Measurements from ENCODE around the gene PTP4A1. TPM values are rescaled to one million over a fixed set of nuclear protein-coding genes. Genes with fewer than 3 reads are reported as not detected.
A peak's percentile ranks its signal among the peaks of the same experiment; 100 is the strongest.
"Not testable (repeated sequence)": the region's sequence is repeated elsewhere in the genome, so short reads cannot be mapped to it uniquely, and the experiment has no call there.

Gene PTP4A1
- total and polyA plus RNA-seq, 2 experiments from 2014 or later = 213 to 264 TPM

DNA sequence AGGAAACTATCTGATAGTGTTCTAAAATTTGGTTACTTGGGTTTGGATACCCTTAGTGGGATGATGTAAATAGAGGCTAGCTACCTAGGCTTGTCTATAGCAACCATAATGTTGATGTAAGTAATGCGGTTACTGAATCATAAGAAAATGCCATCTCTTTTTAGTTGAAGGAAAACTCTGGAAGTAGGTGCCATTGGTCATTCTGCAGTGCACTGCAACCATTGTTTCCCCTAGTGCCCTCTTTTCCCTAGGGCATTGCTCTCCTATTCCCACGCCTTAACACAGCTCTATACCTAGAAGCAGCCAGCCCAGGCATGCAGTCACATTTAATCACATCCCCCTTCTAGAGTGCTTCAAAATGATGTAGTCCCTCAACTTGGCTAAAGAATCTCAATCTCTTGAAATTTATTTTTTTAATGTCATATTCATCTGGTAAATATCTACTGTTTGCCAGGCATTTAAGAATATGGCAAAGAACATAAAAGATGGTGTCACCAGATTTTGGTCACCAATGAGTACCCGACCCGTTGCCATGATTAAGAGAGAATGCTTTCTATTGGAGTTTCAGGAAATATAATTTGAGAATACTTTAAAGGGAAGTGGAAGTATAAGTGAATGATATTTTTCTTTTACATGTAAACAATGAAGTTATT, 10.4 kb downstream of the PTP4A1 start:
- Histone ChIP-seq H3K27ac (no peak overlapping the region), H3K9me3 (ENCODE audit: low read depth) (no peaks in the 10 kb centered on the region), H3K4me1 (ENCODE audit: insufficient read depth) (no peaks in the 10 kb centered on the region), H4K20me1 (ENCODE audit: insufficient read depth, poor library complexity, severe bottlenecking) (peaks cover 23% of the 10 kb centered on the region), H3K4me3 (no peak overlapping the region), H2AFZ (no peak overlapping the region), H3K27me3 (no peaks in the 10 kb centered on the region), H3K79me2 (peaks cover 20% of the 10 kb centered on the region), H3K36me3 (replicated peaks; ENCODE audit: insufficient read depth, low read depth) (no peaks in the 10 kb centered on the region), H3K9me2 (replicated peaks; ENCODE audit: insufficient read depth) (no peaks in the 10 kb centered on the region), H3K4me2 (no peak overlapping the region)
- TF ChIP-seq EZH2 (IDR thresholded peaks at IDR 0.05; ENCODE audit: borderline replicate concordance) = no peak
- TF ChIP-seq, protein P1, sequence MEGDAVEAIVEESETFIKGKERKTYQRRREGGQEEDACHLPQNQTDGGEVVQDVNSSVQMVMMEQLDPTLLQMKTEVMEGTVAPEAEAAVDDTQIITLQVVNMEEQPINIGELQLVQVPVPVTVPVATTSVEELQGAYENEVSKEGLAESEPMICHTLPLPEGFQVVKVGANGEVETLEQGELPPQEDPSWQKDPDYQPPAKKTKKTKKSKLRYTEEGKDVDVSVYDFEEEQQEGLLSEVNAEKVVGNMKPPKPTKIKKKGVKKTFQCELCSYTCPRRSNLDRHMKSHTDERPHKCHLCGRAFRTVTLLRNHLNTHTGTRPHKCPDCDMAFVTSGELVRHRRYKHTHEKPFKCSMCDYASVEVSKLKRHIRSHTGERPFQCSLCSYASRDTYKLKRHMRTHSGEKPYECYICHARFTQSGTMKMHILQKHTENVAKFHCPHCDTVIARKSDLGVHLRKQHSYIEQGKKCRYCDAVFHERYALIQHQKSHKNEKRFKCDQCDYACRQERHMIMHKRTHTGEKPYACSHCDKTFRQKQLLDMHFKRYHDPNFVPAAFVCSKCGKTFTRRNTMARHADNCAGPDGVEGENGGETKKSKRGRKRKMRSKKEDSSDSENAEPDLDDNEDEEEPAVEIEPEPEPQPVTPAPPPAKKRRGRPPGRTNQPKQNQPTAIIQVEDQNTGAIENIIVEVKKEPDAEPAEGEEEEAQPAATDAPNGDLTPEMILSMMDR (IDR thresholded peaks at IDR 0.05; ENCODE audit: poor library complexity) = no peak
- TF ChIP-seq EZH2phosphoT487 (IDR thresholded peaks at IDR 0.05; ENCODE audit: low read depth, severe bottlenecking, unreplicated experiment) = no peak
- DNase-seq (ENCODE audit: low spot score) = peak; percentile 26
- 97% methylated on average over 4 of the region's 4 CpGs for WGBS (ENCODE audit: low lambda C conversion rate, missing lambda C conversion rate)

DNA sequence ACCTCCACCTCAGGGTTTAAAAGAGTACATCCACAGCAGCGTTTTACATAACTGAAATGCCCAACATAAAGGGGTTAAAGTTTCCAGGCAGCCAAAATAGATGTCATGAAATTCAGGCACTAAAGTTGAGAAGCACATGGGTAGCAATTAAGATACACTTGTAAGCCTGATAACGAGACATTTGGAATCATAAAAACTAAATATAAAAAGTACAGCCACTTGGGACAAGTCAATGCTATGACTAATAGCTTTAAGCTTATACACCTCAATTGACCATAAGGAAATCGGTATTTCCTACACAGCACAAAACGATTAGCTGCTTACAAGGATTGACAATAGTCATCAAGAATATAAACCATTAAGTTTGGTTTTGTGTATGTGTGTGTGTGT, 11.8 kb downstream of the PTP4A1 start:
- peaks cover 10% of the 10 kb centered on the region for H4K20me1 ChIP-seq (ENCODE audit: insufficient read depth, poor library complexity, severe bottlenecking)
- no peak overlapping the region for H3K27ac ChIP-seq
- no peaks in the 10 kb centered on the region for H3K36me3 ChIP-seq (replicated peaks; ENCODE audit: insufficient read depth, low read depth)
- H3K79me2 ChIP-seq = peaks cover 6% of the 10 kb centered on the region
- 86% methylated on average over 4 of the region's 4 CpGs for WGBS (ENCODE audit: low lambda C conversion rate, missing lambda C conversion rate)
- H3K27me3 ChIP-seq = no peaks in the 10 kb centered on the region
- H3K4me3 ChIP-seq = no peak overlapping the region
- no peak overlapping the region for H2AFZ ChIP-seq
- H3K9me3 ChIP-seq (ENCODE audit: low read depth) = no peaks in the 10 kb centered on the region
- no peaks in the 10 kb centered on the region for H3K4me1 ChIP-seq (ENCODE audit: insufficient read depth)
- no peak overlapping the region for H3K4me2 ChIP-seq
- no peaks in the 10 kb centered on the region for H3K9me2 ChIP-seq (replicated peaks; ENCODE audit: insufficient read depth)
- TF ChIP-seq EZH2 (IDR thresholded peaks at IDR 0.05; ENCODE audit: borderline replicate concordance) (no peak), EZH2phosphoT487 (IDR thresholded peaks at IDR 0.05; ENCODE audit: low read depth, severe bottlenecking, unreplicated experiment) (no peak)
- TF ChIP-seq, protein P1 (IDR thresholded peaks at IDR 0.05; ENCODE audit: poor library complexity) = no peak
- DNase-seq (ENCODE audit: low spot score) = no peak

DNA sequence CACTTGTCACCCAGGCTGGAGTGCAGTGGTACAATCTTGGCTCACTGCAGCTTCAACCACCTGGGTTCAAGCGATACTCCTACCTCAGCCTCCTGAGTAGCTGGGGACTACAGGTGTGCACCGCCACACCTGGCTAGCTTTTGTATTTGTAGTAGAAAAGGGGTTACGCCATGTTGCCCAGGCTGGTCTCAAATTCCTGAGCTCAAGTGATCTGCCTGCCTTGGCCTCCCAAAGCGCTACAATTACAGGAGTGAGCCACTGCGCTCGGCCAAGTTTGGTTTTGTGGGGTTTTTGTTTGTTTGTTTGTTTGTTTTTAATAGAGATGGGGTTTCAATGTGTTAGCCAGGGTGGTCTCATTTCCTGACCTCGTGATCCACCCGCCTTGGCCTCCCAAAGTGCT, 12.3 kb downstream of the PTP4A1 start:
- peaks cover 2% of the 10 kb centered on the region for H3K79me2 ChIP-seq
- 93% methylated on average over 8 of the region's 8 CpGs for WGBS (ENCODE audit: low lambda C conversion rate, missing lambda C conversion rate)
- no peaks in the 10 kb centered on the region for H3K9me2 ChIP-seq (replicated peaks; ENCODE audit: insufficient read depth)
- peaks cover 8% of the 10 kb centered on the region for H4K20me1 ChIP-seq (ENCODE audit: insufficient read depth, poor library complexity, severe bottlenecking)
- no peaks in the 10 kb centered on the region for H3K9me3 ChIP-seq (ENCODE audit: low read depth)
- no peaks in the 10 kb centered on the region for H3K36me3 ChIP-seq (replicated peaks; ENCODE audit: insufficient read depth, low read depth)
- H3K4me3 ChIP-seq = no peak overlapping the region
- no peaks in the 10 kb centered on the region for H3K4me1 ChIP-seq (ENCODE audit: insufficient read depth)
- H3K27me3 ChIP-seq = no peaks in the 10 kb centered on the region
- no peak for DNase-seq (ENCODE audit: low spot score)
- H2AFZ ChIP-seq = no peak overlapping the region
- H3K4me2 ChIP-seq = no peak overlapping the region
- TF ChIP-seq EZH2phosphoT487 (IDR thresholded peaks at IDR 0.05; ENCODE audit: low read depth, severe bottlenecking, unreplicated experiment) (no peak), EZH2 (IDR thresholded peaks at IDR 0.05; ENCODE audit: borderline replicate concordance) (no peak)
- TF ChIP-seq, protein P1 (IDR thresholded peaks at IDR 0.05; ENCODE audit: poor library complexity) = no peak
- H3K27ac ChIP-seq = no peak overlapping the region

DNA sequence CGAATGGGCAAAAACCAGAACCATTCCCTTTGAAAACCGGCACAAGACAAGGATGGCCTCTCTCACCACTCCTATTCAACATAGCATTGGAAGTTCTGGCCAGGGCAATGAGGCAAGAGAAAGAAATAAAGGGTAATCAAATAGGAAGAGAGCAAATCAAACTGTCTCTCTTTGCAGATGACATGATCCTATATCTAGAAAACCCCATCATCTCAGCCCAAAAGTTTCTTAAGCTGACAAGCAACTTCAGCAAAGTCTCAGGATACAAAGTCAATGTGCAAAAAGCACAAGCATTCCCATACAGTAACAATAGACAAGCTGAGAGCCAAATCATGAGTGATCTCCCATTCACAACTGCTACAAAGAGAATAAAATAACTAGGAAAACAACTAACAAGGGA, 13.4 kb downstream of the PTP4A1 start:
- not testable (repeated sequence) for H3K9me3 ChIP-seq (ENCODE audit: low read depth); H3K9me2 ChIP-seq (replicated peaks; ENCODE audit: insufficient read depth); H3K36me3 ChIP-seq (replicated peaks; ENCODE audit: insufficient read depth, low read depth); H3K4me1 ChIP-seq (ENCODE audit: insufficient read depth); DNase-seq (ENCODE audit: low spot score); H3K4me2 ChIP-seq; H4K20me1 ChIP-seq (ENCODE audit: insufficient read depth, poor library complexity, severe bottlenecking); H3K79me2 ChIP-seq; H2AFZ ChIP-seq; H3K27ac ChIP-seq; H3K4me3 ChIP-seq; H3K27me3 ChIP-seq
- 89% methylated on average over 2 of the region's 2 CpGs for WGBS (ENCODE audit: low lambda C conversion rate, missing lambda C conversion rate)

Measured in hepatocyte (in vitro differentiated cells).